ENCODE measurements around the gene SPDYE3.
A peak's percentile ranks its signal among the peaks of the same experiment; 100 is the strongest.
"Not testable (repeated sequence)": the region's sequence is repeated elsewhere in the genome, so short reads cannot be mapped to it uniquely, and the experiment has no call there.

Gene SPDYE3

DNA sequence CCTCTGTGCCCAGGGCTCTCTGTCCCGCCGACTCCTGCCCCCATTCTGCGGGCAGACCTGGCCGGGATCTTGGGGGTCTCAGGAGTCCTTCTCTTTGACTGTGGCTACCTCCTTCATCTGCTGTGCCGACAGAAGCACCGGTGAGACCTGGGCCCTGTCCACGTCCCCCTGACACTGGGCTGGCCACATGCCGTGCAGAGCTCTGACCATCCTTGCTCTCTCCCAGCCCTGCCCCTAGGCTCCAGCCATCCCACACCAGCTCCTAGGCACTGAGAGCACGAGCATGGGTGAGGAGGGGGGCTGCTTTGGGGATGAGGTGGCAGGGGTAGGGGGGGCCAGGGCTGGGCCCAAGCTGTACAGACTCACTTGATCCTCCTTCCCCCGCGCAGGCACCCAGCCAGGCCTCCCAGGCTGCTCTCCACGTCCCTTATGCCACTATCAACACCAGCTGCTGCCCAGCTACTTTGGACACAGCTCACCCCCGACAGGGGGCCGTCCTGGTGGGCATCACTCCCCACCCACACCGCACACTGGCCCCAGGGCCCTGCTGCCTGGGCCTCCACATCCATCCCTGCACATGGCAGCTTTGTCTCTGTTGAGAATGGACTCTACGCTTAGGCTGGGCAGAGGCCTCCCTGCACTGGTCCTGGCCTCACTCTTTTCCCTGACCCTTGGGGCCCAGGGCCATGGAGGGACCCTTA is 45.6 kb downstream of the SPDYE3 start:
- DNase-seq: no peak

DNA sequence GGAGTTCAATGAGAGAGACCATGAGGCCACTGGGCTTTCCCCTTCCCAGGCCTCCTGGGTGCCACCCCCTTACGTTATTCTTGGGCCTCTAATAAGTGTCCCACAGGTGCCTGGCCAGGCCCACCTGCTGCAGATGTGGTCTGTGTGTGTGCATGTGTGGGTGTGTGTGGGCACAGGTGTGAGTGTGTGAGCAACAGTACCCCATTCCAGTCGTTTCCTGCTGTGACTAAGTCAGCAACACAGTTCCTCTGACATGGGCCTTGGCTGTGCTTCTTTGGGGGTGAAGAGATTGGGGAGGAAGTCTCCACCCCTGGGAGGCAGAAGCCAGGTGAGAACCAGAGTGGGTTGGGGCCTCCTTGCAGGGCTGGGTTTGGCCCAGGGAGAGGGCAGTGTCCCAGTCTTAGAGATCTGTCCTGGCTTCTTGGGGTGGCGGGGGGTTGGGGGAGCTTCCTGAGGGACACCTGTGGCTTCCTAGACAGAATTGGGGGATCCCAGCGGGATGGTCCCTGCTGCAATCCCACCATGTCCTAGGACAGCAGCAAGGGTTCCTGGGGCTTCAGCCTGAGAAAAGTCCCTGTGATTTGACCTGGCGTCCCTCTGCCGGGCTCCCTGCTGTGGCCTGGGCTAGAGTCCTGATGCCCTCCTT is 46.3 kb downstream of the SPDYE3 start:
- no peak for DNase-seq

DNA sequence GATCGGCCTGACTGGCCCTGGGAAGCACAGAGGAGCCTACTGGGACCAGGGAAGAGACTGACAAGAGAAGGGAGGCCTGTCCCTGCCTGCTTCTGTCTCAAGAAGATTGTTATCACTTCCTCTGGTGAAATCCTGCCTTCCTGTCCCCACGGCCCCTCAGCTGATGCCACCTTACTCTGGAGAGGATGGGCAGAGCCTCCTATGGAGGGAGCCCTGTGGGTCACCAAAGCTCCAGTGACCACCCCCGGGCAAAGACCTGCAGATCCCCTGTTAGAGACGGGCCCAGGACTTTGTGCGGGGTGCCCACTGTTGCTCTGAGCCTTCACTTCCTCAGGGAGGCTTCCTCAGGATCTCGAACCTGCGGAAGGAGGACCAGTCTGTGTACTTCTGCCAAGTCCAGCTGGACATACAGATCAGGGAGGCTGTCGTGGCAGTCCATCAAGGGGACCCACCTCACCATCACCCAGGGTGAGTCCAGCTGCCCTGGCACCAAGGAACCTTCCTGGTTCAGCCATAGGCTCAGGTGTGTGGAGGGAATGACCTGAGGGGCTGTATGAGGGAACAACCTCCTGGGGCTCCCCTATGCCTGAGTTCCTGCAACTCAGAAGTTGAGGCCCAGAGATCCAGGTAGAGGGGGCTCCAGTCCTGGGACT is 49.0 kb downstream of the SPDYE3 start:
- no peak for DNase-seq

DNA sequence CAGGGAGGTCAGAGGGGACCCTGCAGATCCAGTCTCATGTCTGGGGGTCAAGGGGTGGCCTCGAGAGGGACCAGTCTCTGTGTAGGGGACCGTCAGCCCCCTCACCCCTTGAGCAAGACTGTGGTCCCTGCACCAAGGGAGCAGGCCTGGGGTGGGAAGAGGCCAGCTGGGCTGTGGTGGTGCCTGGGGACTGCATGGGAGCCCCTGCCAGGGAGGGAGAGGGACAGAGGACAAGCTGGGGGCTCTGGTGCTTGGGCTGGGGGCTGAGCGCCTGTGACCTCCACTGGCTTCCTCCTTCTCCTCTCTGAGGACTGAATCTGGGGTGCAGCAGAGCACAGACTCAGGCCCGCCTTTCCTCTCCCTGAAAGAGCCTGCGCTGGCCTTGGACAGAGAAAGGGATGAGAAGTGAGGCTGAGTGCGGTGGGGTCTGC is 49.6 kb downstream of the SPDYE3 start:
- no peak for DNase-seq

DNA sequence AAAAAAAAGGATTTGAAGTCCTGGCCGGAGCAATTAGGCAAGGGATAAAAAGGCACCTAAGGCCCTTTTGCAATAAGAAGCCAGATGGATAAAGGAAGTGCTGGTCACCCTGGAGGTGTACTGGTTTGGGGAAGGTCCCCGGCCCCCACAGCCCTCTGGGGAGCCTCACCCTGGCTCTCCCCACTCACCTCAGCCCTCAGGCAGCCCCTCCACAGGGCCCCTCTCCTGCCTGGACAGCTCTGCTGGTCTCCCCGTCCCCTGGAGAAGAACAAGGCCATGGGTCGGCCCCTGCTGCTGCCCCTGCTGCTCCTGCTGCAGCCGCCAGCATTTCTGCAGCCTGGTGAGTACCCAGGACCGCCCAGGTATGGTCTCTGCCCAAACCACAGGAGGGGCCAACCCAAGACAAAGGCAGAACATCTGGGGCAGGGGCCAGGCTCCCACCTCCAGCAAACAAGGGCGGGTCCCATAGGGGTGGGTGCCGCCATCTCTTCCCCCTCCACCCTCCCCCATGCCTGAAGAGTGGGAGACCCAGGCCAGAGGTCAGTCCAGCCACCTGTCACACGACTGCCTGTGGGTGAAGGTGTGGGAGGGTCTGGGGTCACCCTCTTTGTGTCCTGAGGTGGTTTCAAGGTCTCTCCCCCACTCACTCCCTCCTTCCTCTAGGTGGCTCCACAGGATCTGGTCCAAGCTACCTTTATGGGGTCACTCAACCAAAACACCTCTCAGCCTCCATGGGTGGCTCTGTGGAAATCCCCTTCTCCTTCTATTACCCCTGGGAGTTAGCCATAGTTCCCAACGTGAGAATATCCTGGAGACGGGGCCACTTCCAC is 50.7 kb downstream of the SPDYE3 start, which contains the start of gene PILRB:
Gene PILRB (plus strand): TSS at position 91 of the 830 bp plus-strand sequence. CDS start 186 bp downstream, at position 277.
- DNase-seq: no peak

DNA sequence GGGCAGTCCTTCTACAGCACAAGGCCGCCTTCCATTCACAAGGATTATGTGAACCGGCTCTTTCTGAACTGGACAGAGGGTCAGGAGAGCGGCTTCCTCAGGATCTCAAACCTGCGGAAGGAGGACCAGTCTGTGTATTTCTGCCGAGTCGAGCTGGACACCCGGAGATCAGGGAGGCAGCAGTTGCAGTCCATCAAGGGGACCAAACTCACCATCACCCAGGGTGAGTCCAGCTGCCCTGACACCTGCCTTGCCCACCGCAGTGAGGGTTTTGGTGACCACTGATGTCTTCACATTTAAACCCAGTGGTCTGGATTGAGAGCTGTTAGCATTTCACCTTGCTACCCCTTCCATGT is 51.3 kb downstream of the SPDYE3 start:
- no peak for DNase-seq

DNA sequence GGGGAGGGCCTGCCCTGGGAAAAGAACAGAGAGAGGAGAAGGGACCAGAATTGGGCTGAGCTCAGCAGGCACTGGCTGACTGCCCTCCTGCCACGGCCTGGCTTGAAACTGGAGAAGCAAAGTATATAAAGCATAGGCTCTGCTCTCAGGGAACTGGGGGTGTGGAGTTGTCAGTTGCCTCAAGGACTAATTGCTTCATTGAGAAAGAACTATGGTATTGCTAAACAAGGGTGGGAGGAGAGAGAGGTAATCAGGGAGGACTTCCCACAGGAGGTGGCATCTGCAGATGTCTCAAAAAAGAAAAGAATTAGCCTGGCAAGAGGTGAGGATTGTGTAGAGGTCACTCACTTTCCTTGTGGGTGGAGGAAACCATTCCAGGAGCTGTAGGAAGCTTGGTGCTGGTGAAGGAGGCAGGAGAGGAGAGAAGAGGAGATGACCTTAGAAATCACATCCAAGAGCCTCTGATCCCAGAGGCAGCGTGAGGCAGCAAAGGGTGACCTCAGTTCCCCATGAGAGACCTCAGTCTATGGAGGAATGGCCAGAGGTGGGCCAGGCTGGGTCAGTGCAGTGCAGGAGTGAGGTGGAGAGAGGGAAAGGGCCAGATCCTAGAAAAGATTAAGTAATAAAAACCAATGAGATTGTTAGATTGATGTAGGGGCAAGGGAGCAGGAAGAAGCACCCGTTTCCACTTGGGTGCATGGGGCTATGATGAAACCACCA is 52.8 kb downstream of the SPDYE3 start:
- DNase-seq: no peak

DNA sequence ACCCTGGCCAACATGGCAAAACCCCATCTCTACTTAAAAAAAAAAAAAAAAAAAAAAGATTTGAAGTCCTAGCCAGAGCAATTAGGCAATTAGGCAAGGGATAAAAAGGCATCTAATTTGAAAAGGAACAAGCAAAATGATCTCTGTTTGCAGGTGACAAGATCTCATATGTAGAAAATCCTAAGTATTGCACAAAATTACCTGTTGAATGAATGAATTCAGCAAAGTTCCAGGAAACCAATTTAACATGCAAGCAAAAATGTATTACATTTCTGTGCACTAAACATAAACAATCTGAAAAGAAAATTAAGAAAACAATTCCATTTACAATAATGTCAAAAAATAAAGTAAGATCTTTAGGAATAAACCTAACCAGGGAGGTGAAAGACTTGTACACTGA is 55.6 kb downstream of the SPDYE3 start:
- DNase-seq: no peak

DNA sequence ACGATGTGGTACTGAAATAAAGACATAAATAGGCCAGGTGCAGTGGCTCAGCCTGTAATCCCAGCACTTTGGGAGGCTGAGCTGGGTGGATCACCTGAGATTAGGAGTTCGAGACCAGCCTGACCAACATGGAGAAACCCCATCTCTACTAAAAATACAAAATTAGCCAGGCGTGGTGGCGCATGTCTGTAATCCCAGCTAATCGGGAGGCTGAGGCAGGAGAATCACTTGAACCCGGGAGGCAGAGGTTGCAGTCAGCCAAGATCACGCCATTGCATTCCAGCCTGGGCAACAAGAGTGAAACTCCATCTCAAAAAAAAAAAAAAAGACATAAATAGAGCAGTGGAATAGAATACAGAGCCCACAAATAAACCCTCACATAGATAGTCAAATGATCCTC is 56.3 kb downstream of the SPDYE3 start:
- not testable (repeated sequence) for DNase-seq

DNA sequence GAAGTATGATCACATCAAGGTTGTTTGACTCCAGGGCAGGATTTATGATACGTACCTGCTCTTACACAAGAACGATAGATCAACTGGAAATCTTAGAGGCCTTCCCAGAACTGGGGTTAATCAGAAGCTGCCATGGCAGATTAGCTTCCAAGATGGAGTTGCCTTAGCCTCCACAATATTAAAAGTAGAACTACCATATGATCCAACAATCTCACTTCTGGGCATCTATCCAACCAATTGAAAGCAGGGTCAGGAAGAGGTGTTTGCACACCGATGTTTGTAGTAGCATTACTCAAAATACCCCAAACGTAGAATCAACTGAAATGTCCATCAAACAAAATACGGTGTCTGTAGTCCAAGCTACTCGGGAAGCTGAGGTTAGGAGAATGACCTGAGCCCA is 57.0 kb downstream of the SPDYE3 start:
- DNase-seq: no peak

DNA sequence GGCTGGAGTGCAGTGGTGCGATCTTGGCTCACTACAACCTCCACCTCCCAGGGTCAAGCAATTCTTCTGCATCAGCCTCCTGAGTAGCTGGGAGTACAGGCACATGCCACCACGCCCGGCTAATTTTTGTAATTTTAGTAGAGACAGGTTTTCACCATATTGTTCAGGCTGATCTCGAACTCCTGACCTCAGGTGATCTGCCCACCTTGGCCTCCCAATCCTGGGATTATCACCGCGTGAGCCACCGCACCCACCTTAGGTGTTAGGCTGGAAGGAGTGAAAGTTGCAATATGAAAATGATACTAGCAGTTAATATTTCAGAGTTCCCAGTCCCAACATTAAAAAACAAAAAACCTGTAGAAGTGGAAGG is 58.5 kb downstream of the SPDYE3 start:
- DNase-seq: not testable (repeated sequence)

DNA sequence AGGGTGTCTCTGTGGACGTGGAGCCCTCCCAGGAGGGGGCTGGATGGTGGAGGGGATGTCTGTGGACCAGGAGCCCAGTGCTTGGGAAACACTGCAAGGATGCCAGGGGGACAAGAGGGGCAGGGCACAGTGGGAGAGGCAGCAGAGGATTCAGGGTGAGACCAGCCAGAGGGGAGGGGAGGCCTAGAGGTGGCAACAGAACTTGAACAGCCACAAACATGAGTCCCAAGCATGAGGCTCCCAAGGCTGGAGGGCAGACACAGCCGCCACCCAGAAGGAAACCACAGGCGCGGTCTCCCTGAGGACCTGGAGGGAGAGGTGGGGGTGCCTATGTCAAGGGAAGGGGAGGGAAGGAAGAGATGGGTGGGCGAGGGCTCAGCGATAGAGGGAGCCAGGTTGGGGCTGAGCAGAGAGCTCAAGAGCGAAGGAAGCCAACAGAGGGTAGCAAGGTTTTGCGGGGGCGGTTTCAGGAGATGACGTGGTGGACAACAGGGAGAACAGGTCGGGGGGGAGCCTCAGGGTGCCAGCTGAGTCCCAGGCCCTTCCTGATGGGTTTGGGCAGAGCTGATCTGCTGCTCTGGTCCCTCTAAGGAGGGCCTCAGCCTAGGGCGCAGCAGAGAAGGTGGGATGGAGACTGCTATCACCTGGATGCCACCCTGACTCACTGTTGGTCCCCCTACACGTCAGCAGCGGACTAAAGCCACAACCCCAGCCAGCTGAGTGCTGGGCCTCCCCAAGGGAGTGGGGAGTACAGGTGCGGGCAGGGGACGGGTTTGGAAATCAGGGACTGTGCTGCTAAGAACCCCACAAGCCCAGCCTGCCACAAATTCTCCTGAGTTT is 59.1 kb downstream of the SPDYE3 start:
- DNase-seq: no peak

DNA sequence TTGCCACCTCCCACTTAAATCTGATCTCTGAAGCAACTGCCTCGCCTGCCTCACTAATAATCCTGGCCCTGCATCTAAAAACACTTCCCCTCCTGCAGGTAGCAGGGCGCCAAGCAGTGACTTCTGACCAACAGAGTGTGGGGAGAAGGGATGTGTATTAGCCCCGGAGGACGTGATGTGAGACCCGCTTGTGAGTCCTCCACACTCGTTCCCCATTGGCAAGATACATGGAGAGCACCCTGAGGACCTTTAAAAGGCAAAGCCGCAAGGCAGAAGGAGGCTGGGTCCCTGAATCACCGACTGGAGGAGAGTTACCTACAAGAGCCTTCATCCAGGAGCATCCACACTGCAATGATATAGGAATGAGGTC is 59.7 kb downstream of the SPDYE3 start:
- DNase-seq: peak; percentile 30

DNA sequence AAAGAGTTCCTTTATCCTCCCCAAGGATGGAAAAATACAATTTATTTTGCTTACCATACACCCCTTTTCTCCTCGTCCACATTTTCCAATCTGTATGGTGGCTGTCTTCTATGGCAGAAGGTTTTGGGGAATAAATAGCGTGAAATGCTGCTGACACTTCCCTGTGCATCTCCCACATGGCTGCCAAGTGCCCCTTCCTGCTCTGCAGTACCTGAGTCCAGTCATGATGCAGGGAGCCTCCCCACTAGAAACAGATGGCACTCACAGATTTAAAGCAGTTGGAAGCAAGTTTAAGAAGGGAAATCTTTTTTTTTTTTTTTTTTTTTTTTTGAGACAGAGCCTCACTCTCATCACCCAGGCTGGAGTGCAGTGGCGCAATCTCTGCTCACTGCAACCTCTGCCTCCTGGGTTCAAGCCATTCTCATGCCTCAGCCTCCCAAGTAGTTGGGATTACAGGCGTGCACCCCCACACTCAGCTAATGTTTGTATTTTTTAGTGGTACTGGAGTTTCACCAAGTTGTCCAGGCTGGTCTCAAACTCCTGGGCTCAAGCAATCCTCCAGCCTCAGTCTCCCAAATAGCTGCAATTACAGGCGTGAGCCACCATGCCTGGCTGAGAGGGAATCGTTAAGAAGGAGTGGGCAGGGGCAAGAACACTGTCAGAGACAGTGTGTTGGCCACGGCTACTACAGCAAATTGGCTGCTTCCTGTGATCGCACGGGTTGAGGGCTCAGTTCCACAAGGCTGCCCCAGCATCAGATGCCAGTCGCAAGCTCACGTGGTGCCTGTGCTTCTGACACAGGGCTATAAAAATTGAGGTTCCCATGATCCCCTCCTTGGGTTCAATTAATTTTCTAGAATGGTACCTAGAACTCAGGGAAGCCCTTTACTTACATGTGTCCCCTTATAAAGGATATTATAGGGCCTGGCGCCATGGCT is 60.4 kb downstream of the SPDYE3 start:
- DNase-seq: peak; percentile 74

DNA sequence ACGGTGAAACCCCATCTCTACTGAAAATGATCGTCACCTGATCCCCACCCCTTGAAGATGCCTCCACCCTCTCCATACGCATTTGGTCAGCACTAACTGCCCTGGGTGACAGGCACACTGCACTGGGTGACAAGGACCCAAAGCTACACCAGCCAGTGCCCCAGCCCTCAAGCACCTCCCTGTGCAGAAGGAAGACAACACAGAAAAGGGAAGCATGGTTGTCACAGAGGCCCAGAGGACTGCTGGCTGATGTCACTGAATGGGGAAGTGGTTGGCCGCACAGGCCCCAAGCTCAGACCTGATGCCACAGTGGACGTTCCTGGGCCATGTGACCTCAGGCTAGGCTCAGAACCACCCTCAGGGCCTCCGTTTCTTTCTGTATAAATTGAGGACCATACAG is 61.6 kb downstream of the SPDYE3 start:
- DNase-seq: no peak

DNA sequence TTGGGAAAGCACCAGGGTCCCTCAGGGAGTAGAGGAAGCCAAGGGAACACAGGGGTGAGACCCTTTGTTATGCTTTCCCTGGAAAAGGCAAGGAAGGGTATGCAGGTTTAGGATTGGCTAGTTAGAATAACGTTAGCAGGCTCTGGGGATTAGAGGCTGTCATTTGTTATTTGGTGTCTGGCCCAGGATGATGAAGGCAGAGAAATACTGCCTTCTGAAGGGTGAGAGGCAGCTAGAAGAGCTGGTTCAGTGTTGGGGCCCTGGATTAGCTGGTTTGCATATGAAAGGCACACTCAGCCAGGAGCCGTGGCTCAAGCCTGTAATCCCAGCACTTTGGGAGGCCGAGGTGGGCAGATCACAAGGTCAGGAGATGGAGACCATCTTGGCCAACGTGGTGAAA is 62.8 kb downstream of the SPDYE3 start:
- DNase-seq: no peak

DNA sequence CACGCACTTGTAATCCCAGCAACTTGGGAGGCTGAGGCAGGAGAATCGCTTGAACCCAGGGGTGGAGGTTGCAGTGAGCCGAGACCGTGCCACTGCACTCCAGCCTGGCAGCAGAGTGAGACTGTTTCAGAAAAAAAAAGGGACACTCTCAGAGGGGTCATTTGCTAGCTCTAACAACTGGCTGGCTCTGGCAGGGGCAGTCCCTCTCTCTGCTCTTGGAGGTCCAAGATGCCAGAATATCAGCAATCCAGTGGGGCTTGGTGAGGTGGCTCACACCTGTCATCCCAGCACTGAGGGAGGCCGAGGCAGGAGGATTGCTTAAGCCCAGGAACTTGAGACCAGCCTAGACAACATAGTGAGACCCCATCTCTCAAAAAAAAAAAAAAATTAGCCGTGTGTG is 63.2 kb downstream of the SPDYE3 start:
- DNase-seq: no peak

DNA sequence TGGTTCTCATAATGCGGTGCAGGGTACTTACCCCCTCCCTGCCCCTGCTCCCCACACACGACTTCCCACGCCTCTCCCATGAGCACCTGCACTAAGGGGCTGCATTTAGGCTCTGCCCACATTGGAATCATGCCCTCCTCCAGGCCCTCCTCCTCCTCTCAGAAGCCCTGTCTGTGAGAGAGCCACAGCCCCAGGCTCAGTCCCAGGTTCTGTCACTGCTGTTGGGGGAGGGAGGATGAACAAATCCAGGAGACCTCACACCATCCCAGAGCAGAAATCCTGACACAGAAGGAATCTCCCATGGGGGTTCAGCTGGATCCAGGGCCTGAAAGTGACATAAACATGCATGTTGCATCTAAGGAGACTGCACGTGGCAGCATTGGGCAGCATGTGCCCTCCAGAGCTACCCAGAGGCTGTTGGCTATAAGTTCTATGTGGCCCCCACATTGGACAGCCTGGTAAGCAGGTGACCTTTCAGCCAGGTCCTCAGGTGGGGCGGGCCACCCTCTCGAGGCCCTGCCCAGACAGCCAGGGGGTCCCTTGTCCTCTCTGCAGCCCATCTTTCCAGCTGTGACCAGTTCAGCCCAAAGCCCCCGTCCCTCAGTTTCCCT is 64.2 kb downstream of the SPDYE3 start:
- no peak for DNase-seq

All from NCI-H2171 treated with DMSO at 0.1 percent for 48 hours (cell line).